Measurements from ENCODE around the gene KERA.

Gene KERA

GRCh38 chr12:91053951-91054715, 3.7 kb downstream of the KERA start:
- Mint-ChIP-seq H3K27ac (no peak overlapping the region), H3K4me3 (no peak overlapping the region), H3K4me1 (no peaks in the 10 kb centered on the region), H3K9me3 (no peaks in the 10 kb centered on the region), H3K27me3 (no peaks in the 10 kb centered on the region)
- DNase-seq = no peak
- ATAC-seq = no peak

DNA sequence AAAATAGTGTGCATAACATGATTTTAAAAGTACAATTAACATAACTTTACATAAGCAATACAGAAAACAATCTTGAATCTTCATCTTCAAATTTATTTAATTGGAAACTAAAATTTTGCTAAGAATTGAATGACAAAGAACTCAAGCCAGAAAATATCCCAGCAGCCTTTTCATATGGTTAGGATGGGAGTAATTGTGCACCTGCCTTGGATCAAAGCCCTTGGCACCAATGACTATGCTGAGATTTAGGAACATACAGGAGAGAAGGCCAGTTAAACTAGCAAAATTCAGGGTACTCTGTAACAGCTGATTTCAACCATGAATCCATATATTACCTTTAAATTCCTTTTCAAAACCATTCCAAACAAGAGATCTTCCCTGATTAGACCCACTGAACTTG, 5.8 kb downstream of the KERA start:
- no peak for ATAC-seq
- Mint-ChIP-seq H3K27ac (no peak overlapping the region), H3K4me3 (no peak overlapping the region), H3K4me1 (no peaks in the 10 kb centered on the region), H3K27me3 (no peaks in the 10 kb centered on the region), H3K9me3 (no peaks in the 10 kb centered on the region)
- DNase-seq = no peak

GRCh38 chr12:91044586-91044985, 13.2 kb downstream of the KERA start:
- Mint-ChIP-seq H3K27ac (no peak overlapping the region), H3K9me3 (no peaks in the 10 kb centered on the region), H3K27me3 (no peaks in the 10 kb centered on the region), H3K4me1 (no peaks in the 10 kb centered on the region), H3K4me3 (no peak overlapping the region)
- no peak for DNase-seq
- ATAC-seq = no peak

GRCh38 chr12:91043408-91043807, 14.4 kb downstream of the KERA start:
- no peaks in the 10 kb centered on the region for H3K27me3 Mint-ChIP-seq
- no peak overlapping the region for H3K4me3 Mint-ChIP-seq
- no peaks in the 10 kb centered on the region for H3K4me1 Mint-ChIP-seq
- no peaks in the 10 kb centered on the region for H3K9me3 Mint-ChIP-seq
- no peak overlapping the region for H3K27ac Mint-ChIP-seq
- ATAC-seq = no peak
- DNase-seq = no peak

DNA sequence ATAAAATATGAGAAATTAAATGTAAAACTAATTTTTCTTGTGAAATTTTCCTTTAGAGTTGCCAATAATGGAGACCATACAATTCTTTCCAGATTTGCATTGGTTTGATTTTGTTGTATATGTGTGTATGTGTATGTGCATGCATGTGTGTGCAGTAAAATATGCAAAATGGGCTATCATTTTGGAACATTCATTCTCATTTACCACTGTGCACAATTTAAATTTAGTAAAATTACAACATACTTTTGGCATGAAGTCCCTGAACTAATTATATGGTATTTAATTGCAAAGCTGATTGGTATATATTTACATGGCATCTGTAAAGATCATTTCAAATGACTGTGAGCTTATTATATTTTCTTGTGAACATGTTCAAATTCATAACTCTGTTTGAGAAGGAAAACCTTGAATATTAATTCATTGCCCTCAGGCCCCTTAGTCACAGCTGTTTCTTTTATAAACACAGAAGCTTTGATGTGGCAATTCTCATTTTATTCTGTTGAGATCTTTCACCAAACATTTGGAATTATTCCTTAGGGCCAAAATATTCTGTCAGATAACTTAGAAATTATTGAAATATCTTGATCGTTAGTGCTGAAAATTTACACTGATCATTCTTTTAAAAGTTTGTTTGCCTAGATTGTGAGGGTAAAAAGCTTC, 17.6 kb downstream of the KERA start:
- ATAC-seq = no peak

DNA sequence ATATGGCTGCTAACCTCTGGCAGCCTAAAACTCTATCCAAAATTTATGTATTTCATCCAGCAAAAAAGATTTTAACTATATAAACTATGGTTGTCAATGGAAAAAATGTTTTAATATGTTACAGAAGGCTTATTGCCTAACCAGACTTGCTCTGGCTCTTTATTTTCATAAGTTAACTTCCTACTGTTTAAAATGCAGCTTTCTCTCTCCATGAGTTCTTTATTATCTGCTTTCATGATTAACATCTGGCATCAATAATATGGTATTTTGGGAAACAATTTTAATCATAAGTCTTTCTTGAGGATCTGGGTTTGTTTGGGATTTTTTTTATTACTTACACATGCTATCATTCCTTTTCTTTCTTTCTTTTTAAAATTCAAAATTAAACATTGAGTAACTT, 20.5 kb downstream of the KERA start:
- H3K27me3 Mint-ChIP-seq = no peaks in the 10 kb centered on the region
- H3K4me1 Mint-ChIP-seq = no peaks in the 10 kb centered on the region
- H3K9me3 Mint-ChIP-seq = no peaks in the 10 kb centered on the region
- H3K27ac Mint-ChIP-seq = no peak overlapping the region
- H3K4me3 Mint-ChIP-seq = no peak overlapping the region
- ATAC-seq (no peak), DNase-seq (no peak)

More for the DNA sequence above, 17.6 kb downstream of the KERA start:
- no peak overlapping the region for H3K4me3 Mint-ChIP-seq
- no peaks in the 10 kb centered on the region for H3K4me1 Mint-ChIP-seq
- H3K9me3 Mint-ChIP-seq = no peaks in the 10 kb centered on the region
- no peaks in the 10 kb centered on the region for H3K27me3 Mint-ChIP-seq
- DNase-seq = no peak
- H3K27ac Mint-ChIP-seq = no peak overlapping the region

DNA sequence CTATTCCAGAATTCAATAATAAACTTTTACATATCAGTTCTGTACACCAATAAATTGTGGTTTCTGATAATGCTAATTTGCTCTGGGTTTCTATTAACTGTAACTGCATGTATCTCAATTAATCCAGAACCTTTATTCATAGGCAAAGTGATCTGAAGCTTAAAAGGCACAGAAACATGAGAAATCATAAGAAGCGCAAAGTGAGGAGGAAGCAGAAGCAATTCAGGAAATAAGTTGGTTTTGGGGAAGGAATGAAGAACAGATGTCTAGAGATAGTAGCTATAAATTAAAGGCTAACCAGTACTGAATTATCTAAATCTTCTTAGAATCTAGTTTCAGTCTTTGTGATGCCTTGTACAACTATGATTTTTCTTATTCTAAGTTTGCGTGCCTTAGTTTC, 24.6 kb downstream of the KERA start:
- H3K4me1 Mint-ChIP-seq = no peaks in the 10 kb centered on the region
- H3K27ac Mint-ChIP-seq = no peak overlapping the region

GRCh38 chr12:91023326-91024004, 34.4 kb downstream of the KERA start:
- no peaks in the 10 kb centered on the region for H3K27me3 Mint-ChIP-seq
- no peaks in the 10 kb centered on the region for H3K9me3 Mint-ChIP-seq
- H3K27ac Mint-ChIP-seq = no peak overlapping the region
- H3K4me3 Mint-ChIP-seq = no peak overlapping the region
- DNase-seq = no peak
- no peaks in the 10 kb centered on the region for H3K4me1 Mint-ChIP-seq
- peak; percentile 77 for ATAC-seq

More for the DNA sequence above, 24.6 kb downstream of the KERA start:
- Mint-ChIP-seq H3K9me3 (no peaks in the 10 kb centered on the region), H3K27me3 (no peaks in the 10 kb centered on the region), H3K4me3 (no peak overlapping the region)
- DNase-seq (no peak), ATAC-seq (no peak)

DNA sequence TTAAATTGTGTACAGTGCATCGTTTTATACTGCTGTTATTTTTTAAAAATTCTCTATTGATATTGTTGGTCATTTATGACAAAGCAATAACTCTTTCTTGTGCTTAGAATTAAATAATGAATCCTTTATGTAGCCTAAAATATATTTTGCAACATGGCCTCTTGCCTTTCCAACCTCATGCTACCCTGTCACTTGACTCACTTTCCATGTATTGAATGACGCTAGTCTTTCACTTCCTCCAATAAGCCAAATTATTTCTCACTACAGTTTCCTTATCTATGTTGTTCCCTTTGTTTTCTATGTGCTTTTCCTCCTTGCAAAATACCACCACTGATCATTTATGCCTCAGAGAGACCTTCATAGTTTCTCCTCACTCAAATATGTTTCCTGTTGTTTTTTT, 36.7 kb downstream of the KERA start:
- H3K27me3 Mint-ChIP-seq = no peaks in the 10 kb centered on the region
- no peak for DNase-seq
- ATAC-seq = no peak
- no peaks in the 10 kb centered on the region for H3K4me1 Mint-ChIP-seq
- no peak overlapping the region for H3K27ac Mint-ChIP-seq
- no peak overlapping the region for H3K4me3 Mint-ChIP-seq
- H3K9me3 Mint-ChIP-seq = no peaks in the 10 kb centered on the region

DNA sequence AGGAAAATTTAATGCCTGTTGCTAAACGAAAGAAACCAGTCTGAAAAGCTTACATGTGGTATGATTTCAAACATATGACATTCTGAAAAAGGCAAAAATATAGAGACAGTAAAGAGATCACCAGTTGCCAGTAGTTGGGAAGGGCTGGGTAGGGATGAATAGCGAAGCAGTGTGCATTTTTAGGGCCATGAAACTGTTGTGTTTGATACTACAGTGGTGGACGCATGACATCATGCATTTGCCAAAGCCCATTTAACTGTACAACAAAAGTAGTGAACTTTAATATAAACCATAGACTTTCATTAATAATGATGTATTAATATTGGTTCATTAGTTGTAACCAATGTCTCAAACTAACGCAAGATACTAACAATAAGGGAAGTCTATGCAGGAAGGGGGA, 38.4 kb downstream of the KERA start:
- no peak overlapping the region for H3K27ac Mint-ChIP-seq
- DNase-seq (no peak), ATAC-seq (no peak)
- H3K4me3 Mint-ChIP-seq = no peak overlapping the region
- H3K9me3 Mint-ChIP-seq = no peaks in the 10 kb centered on the region
- peaks cover 10% of the 10 kb centered on the region for H3K27me3 Mint-ChIP-seq
- H3K4me1 Mint-ChIP-seq = no peaks in the 10 kb centered on the region

DNA sequence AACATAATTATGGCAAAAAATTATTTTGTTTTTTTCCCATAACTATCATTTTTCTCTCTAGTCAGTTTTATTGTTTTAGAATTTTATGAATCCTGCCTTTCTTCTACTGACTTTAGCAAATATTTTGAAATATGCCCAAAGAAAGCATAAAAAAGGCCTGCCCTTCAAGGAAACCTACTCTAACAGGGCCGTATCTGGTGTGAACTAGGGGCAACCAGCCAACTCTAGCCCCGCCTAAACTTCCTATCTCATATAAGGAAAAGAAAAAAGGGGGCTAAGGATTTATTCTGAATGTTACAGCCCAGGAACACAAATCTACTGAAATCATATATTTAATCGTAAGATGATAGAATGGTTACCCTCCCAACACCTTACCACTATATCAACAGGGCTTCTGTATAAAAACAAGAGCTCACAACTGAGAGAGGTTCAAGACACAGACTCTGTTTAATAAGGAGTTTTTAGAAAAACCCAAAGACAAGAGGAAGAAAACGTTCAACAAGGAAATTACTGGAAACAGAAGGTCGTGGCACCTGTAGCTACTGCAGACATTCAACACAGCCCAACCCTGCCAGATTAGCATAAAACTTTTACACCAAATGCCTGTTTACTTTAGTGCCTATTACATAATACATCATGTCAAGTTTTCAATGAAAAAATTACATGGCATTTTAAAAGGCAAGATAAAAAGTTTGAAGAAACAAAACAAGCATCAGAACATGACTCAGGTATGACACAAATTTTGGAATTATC, 40.1 kb downstream of the KERA start:
- Mint-ChIP-seq H3K9me3 (no peaks in the 10 kb centered on the region), H3K27me3 (peaks cover 22% of the 10 kb centered on the region), H3K27ac (no peak overlapping the region), H3K4me1 (no peaks in the 10 kb centered on the region), H3K4me3 (no peak overlapping the region)
- ATAC-seq (no peak), DNase-seq (no peak)

GRCh38 chr12:91017043-91017442, 40.8 kb downstream of the KERA start:
- DNase-seq (no peak), ATAC-seq (no peak)
- Mint-ChIP-seq H3K4me1 (no peaks in the 10 kb centered on the region), H3K4me3 (no peak overlapping the region), H3K27ac (no peak overlapping the region), H3K27me3 (peaks cover 22% of the 10 kb centered on the region), H3K9me3 (no peaks in the 10 kb centered on the region)

- Mint-ChIP-seq H3K9me3 (no peaks in the 10 kb centered on the region), H3K4me1 (peaks cover 26% of the 10 kb centered on the region), H3K27me3 (peaks cover 50% of the 10 kb centered on the region), H3K4me3 (no peak overlapping the region), H3K27ac (no peak overlapping the region)
- ATAC-seq (peak; percentile 77), DNase-seq (peak in 1 of 2 donors; percentile 10)
Observed at GRCh38 chr12:91009319-91009950, 48.4 kb downstream of the KERA start.

DNA sequence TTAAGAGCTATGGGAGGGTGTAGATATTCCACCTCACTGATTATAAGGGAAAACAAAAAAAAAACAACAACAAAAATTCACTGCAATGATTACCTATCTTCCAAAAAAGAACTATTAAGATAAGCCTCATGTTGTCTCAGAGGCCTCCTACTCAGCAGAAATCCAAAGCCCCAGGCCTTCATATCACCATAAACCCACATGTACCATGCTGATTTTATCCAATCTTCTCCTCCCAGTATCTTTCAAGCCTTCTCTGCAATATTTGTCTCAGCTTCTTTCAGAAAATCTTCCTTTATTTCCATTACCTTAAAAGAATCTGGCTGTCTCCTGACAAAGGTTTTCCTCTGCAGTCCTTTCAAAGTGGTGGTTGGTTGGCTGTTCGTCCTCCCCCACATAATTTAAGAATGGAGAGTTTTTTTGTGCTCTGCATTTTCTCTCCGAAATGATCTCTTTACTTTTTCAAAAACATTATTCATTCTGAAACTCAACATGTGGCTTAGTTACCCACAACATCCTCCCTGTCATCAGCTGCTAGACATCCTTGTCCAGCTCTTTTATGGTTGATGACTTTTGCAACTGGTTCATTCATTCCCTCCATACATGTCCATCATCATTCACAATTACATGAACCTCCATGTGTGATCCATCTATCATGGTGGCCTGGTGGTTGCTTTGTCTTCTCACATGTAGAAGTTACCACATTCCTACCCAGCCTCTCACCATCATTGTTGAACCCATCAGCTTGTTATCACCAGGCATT, 50.1 kb downstream of the KERA start:
- H3K4me3 Mint-ChIP-seq = no peak overlapping the region
- ATAC-seq = peak; percentile 88
- DNase-seq = peak; percentile 5 to 9

DNA sequence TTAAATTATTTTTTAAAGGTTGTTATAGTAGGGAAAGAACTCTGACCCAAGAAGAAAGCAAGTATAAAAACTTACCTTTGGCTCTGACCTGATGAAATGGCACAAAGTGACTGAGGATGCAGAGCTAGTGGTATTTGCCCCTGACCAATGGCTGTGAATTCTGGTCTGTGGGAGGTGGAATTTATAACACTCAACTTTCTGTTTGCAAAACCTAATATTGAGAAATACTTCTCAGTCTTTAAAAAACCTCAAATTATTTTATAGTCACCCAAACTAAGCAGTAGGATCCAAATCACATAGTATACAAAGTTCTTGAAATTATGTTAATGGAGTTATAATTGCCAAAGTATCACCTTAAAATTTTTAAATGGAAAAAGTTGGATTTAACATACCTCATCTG, 53.0 kb downstream of the KERA start, which contains the start of gene EPYC:
EPYC (minus strand) TSS at position 101 of the 400 bp plus-strand sequence. CDS start 2,407 bp downstream, outside the sequence.
- Mint-ChIP-seq H3K4me1 (peaks cover 26% of the 10 kb centered on the region), H3K27ac (no peak within 1 kb of the TSS), H3K9me3 (no peaks in the 10 kb centered on the region), H3K27me3 (peaks cover 29% of the 10 kb centered on the region), H3K4me3 (no peak within 1 kb of the TSS)
- no peak for DNase-seq
- no peak for ATAC-seq

More for the DNA sequence above, 50.1 kb downstream of the KERA start:
- Mint-ChIP-seq H3K4me1 (peaks cover 26% of the 10 kb centered on the region), H3K27me3 (peaks cover 39% of the 10 kb centered on the region), H3K27ac (peak overlapping the region in 1 of 2 donors; percentile 72), H3K9me3 (no peaks in the 10 kb centered on the region)

Data from stimulated activated naive CD8-positive, alpha-beta T cell treated with anti-CD3 and anti-CD28 coated beads, Interleukin-15, amount 100 ng/mL, for 72 hours (primary cell).